Lower leg skin (tissue), 3 donors: ENCODE results near the gene MAGI2.

Source experiments
- POLR2A ChIP-seq, 2 donors: fragments of 450-650 bp; IDR thresholded peaks; one replicate each; pipeline ENCODE4 v1.6.1; 2016 to 2017; ENCODE audit warnings: antibody characterized with exemption in 2 of 2, mild to moderate bottlenecking in 1 of 2, moderate library complexity in 1 of 2
- TF ChIP-seq, protein P1 (sequence below), 3 donors: fragments of 450-650 bp; IDR thresholded peaks; one replicate each; pipeline ENCODE4 v1.5.1; 2016; ENCODE audit warnings: antibody characterized with exemption in 3 of 3, mild to moderate bottlenecking in 3 of 3, moderate library complexity in 2 of 3

DNA sequence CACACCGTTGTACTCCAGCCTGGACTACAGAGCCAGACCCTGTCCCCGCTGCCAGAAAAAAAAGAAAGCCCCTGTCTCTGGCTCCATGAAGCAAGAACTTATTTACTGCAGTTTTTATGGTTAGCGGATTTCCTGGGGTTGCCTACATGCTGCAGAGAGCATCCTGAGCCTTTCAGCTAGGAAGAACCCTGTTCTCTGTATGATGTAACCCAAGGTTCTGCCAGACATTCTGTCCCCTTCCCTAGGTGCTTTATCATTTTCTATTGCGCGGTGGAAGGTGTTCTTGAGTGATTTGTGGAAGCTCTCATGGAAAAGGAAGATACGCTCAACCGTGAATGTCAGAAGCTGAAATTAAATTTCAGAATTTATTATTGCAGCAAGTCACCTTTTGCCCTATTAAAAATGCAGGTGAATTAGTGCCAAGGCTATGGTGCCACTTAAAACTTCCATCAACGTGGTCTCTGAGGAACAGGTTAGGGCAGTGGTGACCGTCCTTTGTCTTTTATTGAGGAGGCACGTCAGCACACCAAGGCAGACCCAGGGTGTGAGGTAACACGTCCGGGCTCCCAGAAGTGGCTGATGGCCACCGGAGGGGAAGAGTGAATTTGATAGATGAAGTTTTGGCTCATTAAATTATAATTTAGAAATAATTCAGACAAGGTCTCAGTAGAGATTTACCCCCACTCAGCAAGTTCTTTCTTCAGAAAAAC is 1381.8 kb downstream of the MAGI2 start:
- TF ChIP-seq, protein P1, sequence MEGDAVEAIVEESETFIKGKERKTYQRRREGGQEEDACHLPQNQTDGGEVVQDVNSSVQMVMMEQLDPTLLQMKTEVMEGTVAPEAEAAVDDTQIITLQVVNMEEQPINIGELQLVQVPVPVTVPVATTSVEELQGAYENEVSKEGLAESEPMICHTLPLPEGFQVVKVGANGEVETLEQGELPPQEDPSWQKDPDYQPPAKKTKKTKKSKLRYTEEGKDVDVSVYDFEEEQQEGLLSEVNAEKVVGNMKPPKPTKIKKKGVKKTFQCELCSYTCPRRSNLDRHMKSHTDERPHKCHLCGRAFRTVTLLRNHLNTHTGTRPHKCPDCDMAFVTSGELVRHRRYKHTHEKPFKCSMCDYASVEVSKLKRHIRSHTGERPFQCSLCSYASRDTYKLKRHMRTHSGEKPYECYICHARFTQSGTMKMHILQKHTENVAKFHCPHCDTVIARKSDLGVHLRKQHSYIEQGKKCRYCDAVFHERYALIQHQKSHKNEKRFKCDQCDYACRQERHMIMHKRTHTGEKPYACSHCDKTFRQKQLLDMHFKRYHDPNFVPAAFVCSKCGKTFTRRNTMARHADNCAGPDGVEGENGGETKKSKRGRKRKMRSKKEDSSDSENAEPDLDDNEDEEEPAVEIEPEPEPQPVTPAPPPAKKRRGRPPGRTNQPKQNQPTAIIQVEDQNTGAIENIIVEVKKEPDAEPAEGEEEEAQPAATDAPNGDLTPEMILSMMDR (IDR thresholded peaks at IDR 0.05): no peak
- TF ChIP-seq POLR2A (IDR thresholded peaks at IDR 0.05): no peak
